CD4-positive, CD25-positive, alpha-beta regulatory T cell (primary cell): Measurements from ENCODE around the gene VAPB. TPM values are rescaled to one million over a fixed set of nuclear protein-coding genes. Genes with fewer than 3 reads are reported as not detected.
"Not testable (repeated sequence)": the region's sequence is repeated elsewhere in the genome, so short reads cannot be mapped to it uniquely, and the experiment has no call there.

Experiments used
- ATAC-seq, 2 donors: fragments of 150-1000 bp; cut with Tn5 transposase; one replicate each; pipeline ENCODE4 v1.10.0; 2021; ENCODE audit warnings: low read depth in 2 of 2, moderate number of reproducible peaks in 2 of 2, moderate library complexity in 1 of 2
- DNase-seq, 3 donors: peaks; one replicate each; pipeline versions ENCODE4 v3.0.0 to v3.0.0-alpha.2; 2012 to 2022; ENCODE audit warnings: mixed read lengths in 1 of 3
- H3K27ac ChIP-seq: one replicate; pipeline ENCODE4 v1.7.0; 2013; ENCODE audit warnings: mild to moderate bottlenecking, low read length; ENCODE audit not compliant: insufficient read depth, poor library complexity, severe bottlenecking
- H3K27me3 ChIP-seq: one replicate; pipeline ENCODE4 v1.7.0; 2013; ENCODE audit warnings: low read length; ENCODE audit not compliant: control insufficient read depth, insufficient read depth
- H3K36me3 ChIP-seq: one replicate; pipeline ENCODE4 v1.7.0; 2013; ENCODE audit warnings: mild to moderate bottlenecking, low read length, moderate library complexity; ENCODE audit not compliant: control insufficient read depth, insufficient read depth
- H3K4me1 ChIP-seq: 2 replicates; pipeline ENCODE4 v1.7.0; 2013; ENCODE audit warnings: mild to moderate bottlenecking, low read length; ENCODE audit not compliant: insufficient read depth, control insufficient read depth, poor library complexity, severe bottlenecking
- H3K4me3 ChIP-seq: one replicate; pipeline ENCODE4 v1.7.0; 2013; ENCODE audit warnings: low read depth, mild to moderate bottlenecking, low read length, moderate library complexity
- H3K9me3 ChIP-seq, 2 experiments: 1 replicate in 1 of 2; 2 replicates in 1 of 2; pipeline ENCODE4 v1.7.0; 2013; ENCODE audit warnings: low read length in 2 of 2, mild to moderate bottlenecking in 1 of 2, moderate library complexity in 1 of 2; ENCODE audit not compliant: control insufficient read depth in 2 of 2
- H3K27ac Mint-ChIP-seq, 3 donors: one replicate each; pipeline ENCODE4 v1.8.0; 2020 to 2022; ENCODE audit warnings: mild to moderate bottlenecking in 3 of 3, mixed read lengths in 3 of 3, moderate library complexity in 2 of 3
- H3K27me3 Mint-ChIP-seq: one replicate; pipeline ENCODE4 v1.8.0; 2022; ENCODE audit warnings: mild to moderate bottlenecking, mixed read lengths
- H3K36me3 Mint-ChIP-seq: one replicate; pipeline ENCODE4 v1.8.0; 2020; ENCODE audit warnings: mixed read lengths
- H3K4me1 Mint-ChIP-seq, 4 donors: one replicate each; pipeline ENCODE4 v1.8.0; 2020 to 2022; ENCODE audit warnings: mixed read lengths in 4 of 4, mild to moderate bottlenecking in 1 of 4
- H3K4me3 Mint-ChIP-seq, 4 donors: one replicate each; pipeline ENCODE4 v1.8.0; 2020 to 2022; ENCODE audit warnings: mild to moderate bottlenecking in 4 of 4, mixed read lengths in 4 of 4, moderate library complexity in 3 of 4
- H3K9me3 Mint-ChIP-seq, 7 donors: one replicate each; pipeline ENCODE4 v1.8.0; 2020 to 2022; ENCODE audit warnings: mixed read lengths in 7 of 7, mild to moderate bottlenecking in 3 of 7, moderate library complexity in 2 of 7
- polyA plus RNA-seq, 4 donors: library from polyadenylated mRNA; unstranded; fragments of 300-500 nt; fragmentation: Illumina TruSeq; gene quantifications; one replicate each; pipeline ENCODE4 v1.2.3, GENCODE V29; 2021
- total RNA-seq: library from RNA; stranded (reverse); gene quantifications from one replicate; pipeline ENCODE4 v1.2.3, GENCODE V29; 2022

Gene VAPB
- total and polyA plus RNA-seq, 5 donors from 2014 or later = 18.9 to 25.7 (median 21.9) TPM

DNA sequence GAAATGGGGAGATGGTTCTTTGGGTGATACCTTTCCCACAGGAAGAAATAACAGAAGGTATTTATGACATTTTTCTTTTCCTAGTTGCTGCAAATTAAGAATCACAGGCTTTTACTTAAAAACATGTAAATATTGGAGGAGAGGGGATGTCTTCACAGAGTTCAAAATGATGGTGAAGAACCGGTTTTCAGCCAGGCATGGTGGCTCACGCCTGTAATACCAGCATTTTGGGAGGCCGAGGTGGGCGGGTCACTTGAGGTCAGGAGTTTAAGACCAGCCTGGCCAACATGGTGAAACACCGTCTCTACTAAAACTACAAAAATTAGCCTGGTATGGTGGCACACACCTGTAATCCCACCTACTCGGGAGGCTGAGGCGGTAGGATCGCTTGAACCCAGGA is 15.7 kb upstream of the VAPB start:
- not testable (repeated sequence) for H3K27me3 ChIP-seq, DNase-seq, H3K4me1 ChIP-seq, H3K27ac Mint-ChIP-seq, H3K36me3 ChIP-seq, H3K4me3 ChIP-seq, H3K9me3 Mint-ChIP-seq, H3K36me3 Mint-ChIP-seq, H3K4me1 Mint-ChIP-seq, H3K27ac ChIP-seq, H3K4me3 Mint-ChIP-seq, H3K9me3 ChIP-seq, ATAC-seq
- H3K27me3 Mint-ChIP-seq = peaks cover 10% of the 10 kb centered on the region

DNA sequence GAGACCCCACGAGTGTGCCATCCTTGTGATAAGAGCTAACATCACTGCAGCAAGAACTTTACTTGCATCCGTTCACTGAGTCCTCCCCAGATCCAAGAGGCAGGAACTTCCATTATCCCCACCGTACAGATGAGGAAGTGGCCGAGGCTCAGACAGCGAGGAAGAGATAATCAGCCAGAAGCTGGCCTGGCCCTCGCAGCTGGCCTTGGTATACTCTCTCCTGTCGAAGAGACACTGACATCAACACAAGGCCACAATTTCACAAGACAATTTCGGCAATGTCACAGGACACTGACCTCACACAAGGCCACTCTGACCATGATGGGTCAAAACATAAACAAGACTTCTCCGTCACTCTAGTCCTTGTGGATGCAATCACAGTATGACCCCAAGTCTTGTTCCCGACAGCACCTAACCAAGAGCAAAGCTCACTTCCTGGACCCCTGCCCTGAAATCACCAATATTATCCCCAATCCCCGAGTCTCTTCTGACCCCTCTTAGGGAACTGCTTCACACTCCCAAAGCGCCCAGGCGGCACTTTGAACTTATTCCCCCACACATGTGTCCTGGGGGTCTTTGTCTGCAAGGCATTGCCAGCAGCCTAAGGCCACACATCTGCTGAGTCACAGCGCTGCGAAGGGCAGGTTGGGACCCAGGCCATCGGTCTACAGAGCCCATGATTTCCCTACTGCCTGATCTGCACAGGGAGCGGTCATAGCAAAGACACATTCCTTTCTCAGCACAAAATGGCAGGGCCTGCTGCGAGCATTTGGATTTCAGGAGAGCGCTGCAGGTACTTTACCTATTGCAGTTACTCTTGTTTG is 14.8 kb upstream of the VAPB start:
- no peaks in the 10 kb centered on the region for H3K9me3 Mint-ChIP-seq
- Histone ChIP-seq H3K4me3 (no peak overlapping the region), H3K9me3 (no peaks in the 10 kb centered on the region), H3K4me1 (no peaks in the 10 kb centered on the region), H3K27me3 (peaks cover 7% of the 10 kb centered on the region), H3K36me3 (no peaks in the 10 kb centered on the region), H3K27ac (no peak overlapping the region)
- no peak for DNase-seq
- no peaks in the 10 kb centered on the region for H3K36me3 Mint-ChIP-seq
- H3K27me3 Mint-ChIP-seq = peaks cover 20% of the 10 kb centered on the region
- H3K4me3 Mint-ChIP-seq = no peak overlapping the region
- no peak for ATAC-seq
- no peak overlapping the region for H3K27ac Mint-ChIP-seq
- H3K4me1 Mint-ChIP-seq = peaks cover 0 to 2% (median 0%) of the 10 kb centered on the region in 4 donors

DNA sequence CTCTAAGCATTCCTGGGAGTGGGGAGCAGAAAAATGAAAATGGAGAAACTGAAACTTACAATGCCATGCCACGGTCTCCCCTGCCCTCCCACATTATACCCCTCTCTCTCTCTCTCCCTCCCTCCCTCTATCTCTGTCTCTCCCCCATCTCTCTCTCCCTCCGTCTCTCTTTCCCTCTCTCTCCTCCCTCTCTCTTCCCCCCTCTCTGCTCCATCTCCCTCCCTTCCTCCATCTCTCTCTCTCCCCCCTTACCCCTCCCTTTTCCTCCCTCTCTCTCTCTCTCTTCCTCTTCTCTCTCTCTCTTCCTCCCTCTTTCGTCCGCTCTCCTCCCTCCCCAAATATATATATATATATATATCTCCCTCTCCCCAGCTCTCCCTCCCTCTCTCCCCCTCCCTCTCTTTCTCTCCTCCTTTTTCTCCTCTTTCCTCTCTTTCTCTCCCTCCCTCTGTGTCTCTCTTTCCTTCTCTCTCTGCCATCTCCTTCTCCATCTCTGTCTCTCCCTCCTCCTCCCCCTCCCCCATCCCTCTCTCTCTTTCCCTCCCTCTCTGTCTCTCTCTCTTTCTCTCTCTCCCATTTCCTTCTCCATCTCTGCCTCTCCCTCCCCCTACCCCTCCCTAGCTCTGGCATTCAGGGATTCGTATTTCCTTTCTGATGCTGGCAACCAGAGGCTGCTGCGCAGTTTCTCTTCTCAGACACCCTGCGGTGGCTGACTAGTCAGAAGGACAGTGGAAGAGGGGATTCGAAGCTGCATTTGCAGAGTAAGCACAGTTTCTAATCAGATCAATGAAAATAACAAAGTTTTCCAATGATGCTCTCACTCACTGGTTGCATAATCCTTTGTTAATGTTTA is 13.9 kb upstream of the VAPB start:
- no peak overlapping the region for H3K4me3 Mint-ChIP-seq
- H3K27me3 Mint-ChIP-seq = peaks cover 26% of the 10 kb centered on the region
- Histone ChIP-seq H3K4me3 (no peak overlapping the region), H3K4me1 (no peaks in the 10 kb centered on the region), H3K27me3 (peaks cover 8% of the 10 kb centered on the region), H3K36me3 (no peaks in the 10 kb centered on the region), H3K9me3 (no peaks in the 10 kb centered on the region), H3K27ac (no peak overlapping the region)
- DNase-seq (no peak), ATAC-seq (no peak)
- peak overlapping the region in 1 of 3 donors; percentile 52 for H3K27ac Mint-ChIP-seq
- H3K9me3 Mint-ChIP-seq = no peaks in the 10 kb centered on the region
- no peaks in the 10 kb centered on the region for H3K36me3 Mint-ChIP-seq
- peaks cover 0 to 2% (median 0%) of the 10 kb centered on the region in 4 donors for H3K4me1 Mint-ChIP-seq

DNA sequence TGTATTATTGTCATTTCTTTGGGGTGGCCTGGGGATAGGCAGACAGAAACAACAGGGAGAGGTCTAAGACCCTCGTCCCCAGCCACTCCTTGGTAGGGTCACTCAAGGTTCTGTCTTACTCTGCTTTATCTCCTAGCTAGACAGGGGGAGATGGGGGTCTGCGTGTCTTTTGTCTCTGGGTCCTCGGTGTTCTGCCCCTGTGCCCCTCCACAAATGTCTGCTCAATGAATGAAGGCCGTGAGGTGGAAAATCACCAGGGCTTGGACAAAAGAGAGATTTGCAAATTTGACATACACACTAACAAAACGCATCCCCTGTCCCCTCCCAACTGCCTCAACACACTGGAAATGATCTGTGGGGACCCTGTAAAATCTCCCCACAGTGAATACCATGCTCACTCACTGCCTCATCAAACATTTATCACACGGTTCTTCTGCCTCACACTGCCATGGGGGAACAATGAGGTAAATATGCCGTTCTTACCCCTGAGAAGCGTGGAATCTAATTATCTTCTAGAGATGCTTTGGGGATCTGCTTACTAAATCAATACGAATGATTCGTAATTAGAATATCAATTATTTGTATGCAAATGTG is 13.2 kb upstream of the VAPB start:
- no peak for ATAC-seq
- Mint-ChIP-seq H3K27ac (no peak overlapping the region), H3K36me3 (peaks cover 2% of the 10 kb centered on the region)

DNA sequence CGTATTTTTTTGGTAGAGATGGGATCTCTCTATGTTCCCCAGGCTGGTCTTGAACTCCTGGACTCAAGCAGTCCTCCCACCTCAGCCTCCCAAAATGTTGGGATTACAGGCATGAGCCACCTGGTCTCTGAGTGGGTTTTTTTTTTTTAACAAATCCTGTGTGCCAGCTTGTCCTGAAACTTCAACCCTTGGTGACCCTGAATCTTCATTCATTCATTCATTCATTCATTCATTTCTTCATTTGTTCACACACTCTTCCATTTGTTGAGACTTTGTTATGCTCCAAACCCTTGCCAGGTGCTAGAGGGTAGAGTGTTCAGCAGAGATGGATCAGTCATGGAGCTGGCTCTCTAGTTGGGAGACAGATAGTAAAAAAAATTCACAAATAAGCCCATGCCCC is 12.0 kb upstream of the VAPB start:
- ATAC-seq (no peak), DNase-seq (no peak)
- no peaks in the 10 kb centered on the region for H3K4me1 ChIP-seq
- H3K4me3 Mint-ChIP-seq = no peak overlapping the region
- H3K9me3 ChIP-seq = peaks cover 3 to 9% of the 10 kb centered on the region in 2 experiments
- no peak overlapping the region for H3K27ac Mint-ChIP-seq
- H3K4me1 Mint-ChIP-seq = peaks cover 0 to 2% (median 0%) of the 10 kb centered on the region in 4 donors
- no peaks in the 10 kb centered on the region for H3K36me3 ChIP-seq
- peaks cover 0 to 15% (median 5%) of the 10 kb centered on the region in 7 donors for H3K9me3 Mint-ChIP-seq
- H3K27ac ChIP-seq = no peak overlapping the region
- H3K4me3 ChIP-seq = no peak overlapping the region
- peaks cover 13% of the 10 kb centered on the region for H3K27me3 ChIP-seq
- peaks cover 8% of the 10 kb centered on the region for H3K36me3 Mint-ChIP-seq
- peaks cover 36% of the 10 kb centered on the region for H3K27me3 Mint-ChIP-seq

More for the DNA sequence above, 13.2 kb upstream of the VAPB start:
- Histone ChIP-seq H3K9me3 (peaks cover 0 to 1% of the 10 kb centered on the region in 2 experiments), H3K27me3 (peaks cover 11% of the 10 kb centered on the region), H3K4me1 (no peaks in the 10 kb centered on the region), H3K4me3 (no peak overlapping the region), H3K27ac (no peak overlapping the region), H3K36me3 (no peaks in the 10 kb centered on the region)
- DNase-seq = no peak
- peaks cover 27% of the 10 kb centered on the region for H3K27me3 Mint-ChIP-seq
- H3K4me3 Mint-ChIP-seq = no peak overlapping the region
- H3K4me1 Mint-ChIP-seq = peaks cover 0 to 2% (median 0%) of the 10 kb centered on the region in 4 donors
- peaks cover 0 to 5% (median 0%) of the 10 kb centered on the region in 7 donors for H3K9me3 Mint-ChIP-seq

DNA sequence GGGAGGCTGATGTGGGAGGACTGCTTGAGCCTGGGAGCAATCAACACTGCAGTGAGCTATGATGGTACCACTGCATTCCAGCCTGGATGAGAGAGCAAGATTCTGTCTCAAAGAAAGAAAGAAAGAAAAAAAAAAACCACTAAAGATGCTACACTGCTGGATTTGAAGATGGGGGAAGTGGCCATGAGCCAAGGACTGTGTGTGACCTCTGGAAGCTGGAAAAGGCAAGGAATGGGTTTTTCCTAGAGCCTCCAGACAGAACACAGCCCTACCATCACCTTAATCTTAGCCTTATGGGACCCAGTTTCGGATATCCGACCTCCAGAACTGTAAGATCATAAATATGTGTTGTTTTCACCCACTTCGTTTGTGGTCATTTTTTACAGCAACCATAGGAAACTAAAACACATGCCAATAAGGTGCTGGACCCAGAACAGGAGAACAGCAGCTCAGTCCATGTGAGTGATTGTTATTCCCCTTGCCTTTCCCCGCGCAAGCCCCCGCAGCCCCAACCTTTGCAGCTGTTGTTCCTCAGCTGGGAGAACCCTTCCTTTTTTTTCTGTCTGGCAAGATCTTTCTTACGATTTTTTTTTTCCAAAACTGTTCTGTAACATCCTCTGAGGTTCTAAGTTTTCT is 11.1 kb upstream of the VAPB start:
- no peak overlapping the region for H3K27ac Mint-ChIP-seq

DNA sequence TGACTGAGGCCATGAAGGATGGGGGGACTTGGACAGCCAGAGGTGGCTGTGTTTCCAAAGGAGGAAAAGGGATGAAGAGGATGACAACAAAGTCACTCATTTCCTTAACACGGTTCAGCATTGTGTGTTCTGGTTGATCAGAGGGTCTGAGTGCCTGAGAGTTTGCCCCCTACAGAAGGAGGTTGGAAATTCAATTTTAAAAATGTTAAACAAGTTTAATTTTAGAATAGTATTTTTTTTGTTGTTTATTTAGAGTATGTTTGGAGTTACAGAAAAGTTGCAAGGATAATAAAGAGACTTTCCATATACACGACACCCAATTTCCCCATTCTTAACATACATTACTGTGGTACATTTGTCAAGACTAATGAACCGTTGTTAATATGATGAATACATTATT is 10.3 kb upstream of the VAPB start:
- peaks cover 0 to 2% (median 0%) of the 10 kb centered on the region in 4 donors for H3K4me1 Mint-ChIP-seq
- no peak overlapping the region for H3K4me3 ChIP-seq
- peaks cover 8% of the 10 kb centered on the region for H3K36me3 Mint-ChIP-seq
- H3K9me3 Mint-ChIP-seq = peaks cover 0 to 17% (median 5%) of the 10 kb centered on the region in 7 donors
- peaks cover 15% of the 10 kb centered on the region for H3K27me3 ChIP-seq
- H3K27me3 Mint-ChIP-seq = peaks cover 45% of the 10 kb centered on the region
- DNase-seq (no peak), ATAC-seq (no peak)
- no peak overlapping the region for H3K27ac Mint-ChIP-seq
- H3K4me1 ChIP-seq = no peaks in the 10 kb centered on the region
- no peak overlapping the region for H3K27ac ChIP-seq
- no peak overlapping the region for H3K4me3 Mint-ChIP-seq
- no peaks in the 10 kb centered on the region for H3K36me3 ChIP-seq
- peaks cover 3 to 9% of the 10 kb centered on the region in 2 experiments for H3K9me3 ChIP-seq

More for the DNA sequence above, 11.1 kb upstream of the VAPB start:
- Histone ChIP-seq H3K9me3 (peaks cover 3 to 9% of the 10 kb centered on the region in 2 experiments), H3K36me3 (no peaks in the 10 kb centered on the region), H3K27ac (no peak overlapping the region), H3K4me1 (no peaks in the 10 kb centered on the region), H3K27me3 (peaks cover 15% of the 10 kb centered on the region), H3K4me3 (no peak overlapping the region)
- ATAC-seq (no peak), DNase-seq (no peak)
- Mint-ChIP-seq H3K36me3 (peaks cover 8% of the 10 kb centered on the region), H3K4me3 (no peak overlapping the region), H3K27me3 (peaks cover 37% of the 10 kb centered on the region), H3K9me3 (peaks cover 0 to 17% (median 5%) of the 10 kb centered on the region in 7 donors), H3K4me1 (peaks cover 0 to 2% (median 0%) of the 10 kb centered on the region in 4 donors)
